ENCODE data around the gene CALHM6.

Gene CALHM6

GRCh38 chr6:116433206-116433712, 27.9 kb upstream of the CALHM6 start:
- H3K9me3 ChIP-seq (ENCODE audit: control insufficient read depth, low read length): no peaks in the 10 kb centered on the region
- no peaks in the 10 kb centered on the region for H3K27me3 ChIP-seq (ENCODE audit: control insufficient read depth, insufficient read depth, low read length)
- H3K4me3 ChIP-seq (ENCODE audit: low read length): no peak overlapping the region
- H3K4me1 ChIP-seq (ENCODE audit: control insufficient read depth, insufficient read depth, low read length): no peaks in the 10 kb centered on the region
- H3K9ac ChIP-seq (ENCODE audit: low read length): no peak overlapping the region
- no peaks in the 10 kb centered on the region for H3K36me3 ChIP-seq (ENCODE audit: control insufficient read depth, insufficient read depth, low read length)

GRCh38 chr6:116434056-116434725, 27.0 kb upstream of the CALHM6 start:
- Histone ChIP-seq H3K27me3 (ENCODE audit: control insufficient read depth, insufficient read depth, low read length) (no peaks in the 10 kb centered on the region), H3K36me3 (ENCODE audit: control insufficient read depth, insufficient read depth, low read length) (no peaks in the 10 kb centered on the region), H3K9me3 (ENCODE audit: control insufficient read depth, low read length) (no peaks in the 10 kb centered on the region), H3K4me1 (ENCODE audit: control insufficient read depth, insufficient read depth, low read length) (no peaks in the 10 kb centered on the region), H3K9ac (ENCODE audit: low read length) (no peak overlapping the region), H3K4me3 (ENCODE audit: low read length) (no peak overlapping the region)

GRCh38 chr6:116436586-116436985, 24.6 kb upstream of the CALHM6 start:
- H3K27me3 ChIP-seq (ENCODE audit: control insufficient read depth, insufficient read depth, low read length): no peaks in the 10 kb centered on the region
- H3K9me3 ChIP-seq (ENCODE audit: control insufficient read depth, low read length): no peaks in the 10 kb centered on the region
- H3K9ac ChIP-seq (ENCODE audit: low read length): no peak overlapping the region
- H3K4me1 ChIP-seq (ENCODE audit: control insufficient read depth, insufficient read depth, low read length): no peaks in the 10 kb centered on the region
- no peaks in the 10 kb centered on the region for H3K36me3 ChIP-seq (ENCODE audit: control insufficient read depth, insufficient read depth, low read length)
- H3K4me3 ChIP-seq (ENCODE audit: low read length): no peak overlapping the region

- Histone ChIP-seq H3K9ac (ENCODE audit: low read length) (no peak overlapping the region), H3K9me3 (ENCODE audit: control insufficient read depth, low read length) (no peaks in the 10 kb centered on the region), H3K36me3 (ENCODE audit: control insufficient read depth, insufficient read depth, low read length) (no peaks in the 10 kb centered on the region), H3K27me3 (ENCODE audit: control insufficient read depth, insufficient read depth, low read length) (no peaks in the 10 kb centered on the region), H3K4me1 (ENCODE audit: control insufficient read depth, insufficient read depth, low read length) (no peaks in the 10 kb centered on the region), H3K4me3 (ENCODE audit: low read length) (no peak overlapping the region)
These were observed 23.5 kb upstream of the CALHM6 start for GRCh38 chr6:116437656-116438055.

GRCh38 chr6:116438590-116439448, 22.4 kb upstream of the CALHM6 start:
- no peaks in the 10 kb centered on the region for H3K36me3 ChIP-seq (ENCODE audit: control insufficient read depth, insufficient read depth, low read length)

GRCh38 chr6:116439522-116440051, 21.6 kb upstream of the CALHM6 start:
- no peaks in the 10 kb centered on the region for H3K4me1 ChIP-seq (ENCODE audit: control insufficient read depth, insufficient read depth, low read length)
- H3K9me3 ChIP-seq (ENCODE audit: control insufficient read depth, low read length): no peaks in the 10 kb centered on the region
- no peaks in the 10 kb centered on the region for H3K27me3 ChIP-seq (ENCODE audit: control insufficient read depth, insufficient read depth, low read length)
- H3K4me3 ChIP-seq (ENCODE audit: low read length): no peak overlapping the region
- H3K9ac ChIP-seq (ENCODE audit: low read length): no peak overlapping the region
- H3K36me3 ChIP-seq (ENCODE audit: control insufficient read depth, insufficient read depth, low read length): no peaks in the 10 kb centered on the region

More at GRCh38 chr6:116438590-116439448, 22.4 kb upstream of the CALHM6 start:
- Histone ChIP-seq H3K9me3 (ENCODE audit: control insufficient read depth, low read length) (no peaks in the 10 kb centered on the region), H3K4me3 (ENCODE audit: low read length) (no peak overlapping the region), H3K27me3 (ENCODE audit: control insufficient read depth, insufficient read depth, low read length) (no peaks in the 10 kb centered on the region), H3K4me1 (ENCODE audit: control insufficient read depth, insufficient read depth, low read length) (no peaks in the 10 kb centered on the region), H3K9ac (ENCODE audit: low read length) (no peak overlapping the region)

GRCh38 chr6:116443105-116443504, 18.1 kb upstream of the CALHM6 start:
- H3K9me3 ChIP-seq (ENCODE audit: control insufficient read depth, low read length): no peaks in the 10 kb centered on the region
- H3K27me3 ChIP-seq (ENCODE audit: control insufficient read depth, insufficient read depth, low read length): no peaks in the 10 kb centered on the region
- no peaks in the 10 kb centered on the region for H3K4me1 ChIP-seq (ENCODE audit: control insufficient read depth, insufficient read depth, low read length)
- H3K4me3 ChIP-seq (ENCODE audit: low read length): no peak overlapping the region
- H3K9ac ChIP-seq (ENCODE audit: low read length): no peak overlapping the region
- no peaks in the 10 kb centered on the region for H3K36me3 ChIP-seq (ENCODE audit: control insufficient read depth, insufficient read depth, low read length)

GRCh38 chr6:116444092-116444491, 17.1 kb upstream of the CALHM6 start:
- H3K9me3 ChIP-seq (ENCODE audit: control insufficient read depth, low read length): no peaks in the 10 kb centered on the region
- no peak overlapping the region for H3K4me3 ChIP-seq (ENCODE audit: low read length)
- no peaks in the 10 kb centered on the region for H3K4me1 ChIP-seq (ENCODE audit: control insufficient read depth, insufficient read depth, low read length)
- H3K36me3 ChIP-seq (ENCODE audit: control insufficient read depth, insufficient read depth, low read length): no peaks in the 10 kb centered on the region
- H3K9ac ChIP-seq (ENCODE audit: low read length): no peak overlapping the region
- no peaks in the 10 kb centered on the region for H3K27me3 ChIP-seq (ENCODE audit: control insufficient read depth, insufficient read depth, low read length)

- H3K9me3 ChIP-seq (ENCODE audit: control insufficient read depth, low read length): no peaks in the 10 kb centered on the region
- no peaks in the 10 kb centered on the region for H3K27me3 ChIP-seq (ENCODE audit: control insufficient read depth, insufficient read depth, low read length)
- no peaks in the 10 kb centered on the region for H3K36me3 ChIP-seq (ENCODE audit: control insufficient read depth, insufficient read depth, low read length)
- H3K9ac ChIP-seq (ENCODE audit: low read length): no peak overlapping the region
- no peak overlapping the region for H3K4me3 ChIP-seq (ENCODE audit: low read length)
- no peaks in the 10 kb centered on the region for H3K4me1 ChIP-seq (ENCODE audit: control insufficient read depth, insufficient read depth, low read length)
These were observed 16.6 kb upstream of the CALHM6 start for GRCh38 chr6:116444575-116444974.

GRCh38 chr6:116445102-116445501, 16.1 kb upstream of the CALHM6 start:
- no peak overlapping the region for H3K9ac ChIP-seq (ENCODE audit: low read length)
- no peaks in the 10 kb centered on the region for H3K9me3 ChIP-seq (ENCODE audit: control insufficient read depth, low read length)
- no peaks in the 10 kb centered on the region for H3K4me1 ChIP-seq (ENCODE audit: control insufficient read depth, insufficient read depth, low read length)
- no peaks in the 10 kb centered on the region for H3K27me3 ChIP-seq (ENCODE audit: control insufficient read depth, insufficient read depth, low read length)
- H3K36me3 ChIP-seq (ENCODE audit: control insufficient read depth, insufficient read depth, low read length): no peaks in the 10 kb centered on the region
- H3K4me3 ChIP-seq (ENCODE audit: low read length): no peak overlapping the region

GRCh38 chr6:116446399-116446798, 14.8 kb upstream of the CALHM6 start:
- H3K9me3 ChIP-seq (ENCODE audit: control insufficient read depth, low read length): no peaks in the 10 kb centered on the region
- peaks cover 8% of the 10 kb centered on the region for H3K4me1 ChIP-seq (ENCODE audit: control insufficient read depth, insufficient read depth, low read length)
- no peaks in the 10 kb centered on the region for H3K27me3 ChIP-seq (ENCODE audit: control insufficient read depth, insufficient read depth, low read length)
- no peaks in the 10 kb centered on the region for H3K36me3 ChIP-seq (ENCODE audit: control insufficient read depth, insufficient read depth, low read length)
- no peak overlapping the region for H3K4me3 ChIP-seq (ENCODE audit: low read length)
- no peak overlapping the region for H3K9ac ChIP-seq (ENCODE audit: low read length)

GRCh38 chr6:116447052-116447451, 14.1 kb upstream of the CALHM6 start:
- Histone ChIP-seq H3K4me1 (ENCODE audit: control insufficient read depth, insufficient read depth, low read length) (peaks cover 9% of the 10 kb centered on the region), H3K27me3 (ENCODE audit: control insufficient read depth, insufficient read depth, low read length) (no peaks in the 10 kb centered on the region), H3K9ac (ENCODE audit: low read length) (no peak overlapping the region), H3K36me3 (ENCODE audit: control insufficient read depth, insufficient read depth, low read length) (no peaks in the 10 kb centered on the region), H3K4me3 (ENCODE audit: low read length) (no peak overlapping the region), H3K9me3 (ENCODE audit: control insufficient read depth, low read length) (no peaks in the 10 kb centered on the region)

Measured in mucosa of stomach (tissue), 1 donor.